ENCODE data around the gene CDAN1. TPM values are rescaled to one million over a fixed set of nuclear protein-coding genes. Genes with fewer than 3 reads are reported as not detected.
A peak's percentile ranks its signal among the peaks of the same experiment; 100 is the strongest.

The CDAN1 gene
- total RNA-seq, 1 experiment from 2014 or later = 16.4 TPM

DNA sequence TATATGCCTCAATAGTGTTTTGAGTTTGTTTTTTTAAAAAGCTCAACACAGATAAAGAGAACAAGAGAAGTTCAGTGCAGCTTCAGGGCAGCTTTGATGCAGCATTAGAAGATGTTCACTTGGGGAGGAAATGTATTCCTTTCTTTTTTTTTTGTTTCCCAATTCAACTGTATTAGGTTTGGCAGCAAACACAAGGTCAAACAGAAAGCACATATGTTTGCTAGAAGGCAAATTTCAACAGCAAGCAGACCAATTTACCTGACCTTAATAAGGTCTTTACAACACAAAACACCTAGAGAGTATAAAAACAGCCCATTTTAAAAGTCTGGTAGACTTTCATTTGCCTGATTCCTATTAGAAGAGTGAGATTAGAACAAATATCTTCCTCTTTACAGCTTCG is 7.3 kb upstream of the CDAN1 start (continued):
- TF ChIP-seq, protein P1, sequence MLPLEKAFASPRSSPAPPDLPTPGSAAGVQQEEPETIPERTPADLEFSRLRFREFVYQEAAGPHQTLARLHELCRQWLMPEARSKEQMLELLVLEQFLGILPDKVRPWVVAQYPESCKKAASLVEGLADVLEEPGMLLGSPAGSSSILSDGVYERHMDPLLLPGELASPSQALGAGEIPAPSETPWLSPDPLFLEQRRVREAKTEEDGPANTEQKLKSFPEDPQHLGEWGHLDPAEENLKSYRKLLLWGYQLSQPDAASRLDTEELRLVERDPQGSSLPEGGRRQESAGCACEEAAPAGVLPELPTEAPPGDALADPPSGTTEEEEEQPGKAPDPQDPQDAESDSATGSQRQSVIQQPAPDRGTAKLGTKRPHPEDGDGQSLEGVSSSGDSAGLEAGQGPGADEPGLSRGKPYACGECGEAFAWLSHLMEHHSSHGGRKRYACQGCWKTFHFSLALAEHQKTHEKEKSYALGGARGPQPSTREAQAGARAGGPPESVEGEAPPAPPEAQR (CRISPR knock-in tag; IDR thresholded peaks at IDR 0.05) = no peak
- no peak for TF ChIP-seq JUN (CRISPR knock-in tag; IDR thresholded peaks at IDR 0.05)
- TF ChIP-seq, protein P2, sequence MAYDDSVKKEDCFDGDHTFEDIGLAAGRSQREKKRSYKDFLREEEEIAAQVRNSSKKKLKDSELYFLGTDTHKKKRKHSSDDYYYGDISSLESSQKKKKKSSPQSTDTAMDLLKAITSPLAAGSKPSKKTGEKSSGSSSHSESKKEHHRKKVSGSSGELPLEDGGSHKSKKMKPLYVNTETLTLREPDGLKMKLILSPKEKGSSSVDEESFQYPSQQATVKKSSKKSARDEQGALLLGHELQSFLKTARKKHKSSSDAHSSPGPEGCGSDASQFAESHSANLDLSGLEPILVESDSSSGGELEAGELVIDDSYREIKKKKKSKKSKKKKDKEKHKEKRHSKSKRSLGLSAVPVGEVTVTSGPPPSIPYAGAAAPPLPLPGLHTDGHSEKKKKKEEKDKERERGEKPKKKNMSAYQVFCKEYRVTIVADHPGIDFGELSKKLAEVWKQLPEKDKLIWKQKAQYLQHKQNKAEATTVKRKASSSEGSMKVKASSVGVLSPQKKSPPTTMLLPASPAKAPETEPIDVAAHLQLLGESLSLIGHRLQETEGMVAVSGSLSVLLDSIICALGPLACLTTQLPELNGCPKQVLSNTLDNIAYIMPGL (CRISPR knock-in tag; IDR thresholded peaks at IDR 0.05) = no peak

DNA sequence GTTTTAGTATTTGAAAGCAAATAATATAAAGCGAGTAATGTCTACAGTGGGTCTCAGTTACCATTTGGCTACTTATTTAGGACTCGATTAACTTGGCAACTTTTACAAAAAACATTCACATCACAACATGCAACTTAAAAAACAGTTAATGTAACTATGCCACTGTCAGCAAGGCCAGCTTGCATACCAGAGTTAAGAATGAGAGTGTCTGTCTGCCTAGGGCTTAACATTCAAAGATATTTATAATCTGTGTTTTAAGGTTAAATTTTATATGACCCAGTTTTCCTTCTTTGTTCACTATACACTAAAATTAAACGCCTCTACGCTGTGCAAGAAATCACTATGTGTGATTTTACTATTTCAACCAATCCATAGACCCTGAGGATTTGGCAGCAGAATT is 5.2 kb upstream of the CDAN1 start:
- H3K27me3 Mint-ChIP-seq (ENCODE audit: low read depth) = no peaks in the 10 kb centered on the region
- ATAC-seq (no peak), DNase-seq (ENCODE audit: low spot score) (no peak)
- H3K4me1 Mint-ChIP-seq = no peaks in the 10 kb centered on the region
- ChIA-PET CTCF (interaction anchor here (0.6 kb wide), 1 partner anchor 800 kb away, joined by 3 read pairs; no protein-coding TSS in a partner anchor), POLR2A (no interaction called here)
- no peak for TF ChIP-seq CBFB (CRISPR knock-in tag; IDR thresholded peaks at IDR 0.05; ENCODE audit: low read depth)
- TF ChIP-seq CREB1 (CRISPR knock-in tag; IDR thresholded peaks at IDR 0.05) = no peak
- no peak for TF ChIP-seq ESRRA (CRISPR knock-in tag; IDR thresholded peaks at IDR 0.05; ENCODE audit: borderline replicate concordance)
- no peak for TF ChIP-seq FOXK1 (CRISPR knock-in tag; IDR thresholded peaks at IDR 0.05)
- TF ChIP-seq, protein P3, sequence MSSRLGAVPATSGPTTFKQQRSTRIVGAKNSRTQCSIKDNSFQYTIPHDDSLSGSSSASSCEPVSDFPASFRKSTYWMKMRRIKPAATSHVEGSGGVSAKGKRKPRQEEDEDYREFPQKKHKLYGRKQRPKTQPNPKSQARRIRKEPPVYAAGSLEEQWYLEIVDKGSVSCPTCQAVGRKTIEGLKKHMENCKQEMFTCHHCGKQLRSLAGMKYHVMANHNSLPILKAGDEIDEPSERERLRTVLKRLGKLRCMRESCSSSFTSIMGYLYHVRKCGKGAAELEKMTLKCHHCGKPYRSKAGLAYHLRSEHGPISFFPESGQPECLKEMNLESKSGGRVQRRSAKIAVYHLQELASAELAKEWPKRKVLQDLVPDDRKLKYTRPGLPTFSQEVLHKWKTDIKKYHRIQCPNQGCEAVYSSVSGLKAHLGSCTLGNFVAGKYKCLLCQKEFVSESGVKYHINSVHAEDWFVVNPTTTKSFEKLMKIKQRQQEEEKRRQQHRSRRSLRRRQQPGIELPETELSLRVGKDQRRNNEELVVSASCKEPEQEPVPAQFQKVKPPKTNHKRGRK (CRISPR knock-in tag; IDR thresholded peaks at IDR 0.05; ENCODE audit: borderline replicate concordance) = no peak
- H3K36me3 Mint-ChIP-seq = peaks cover 7% of the 10 kb centered on the region; the same call in 1 of the 2 replicates
- no peak overlapping the region for H3K27ac Mint-ChIP-seq
- H3K9me3 Mint-ChIP-seq = no peaks in the 10 kb centered on the region
- no peak overlapping the region for H3K4me3 Mint-ChIP-seq

DNA sequence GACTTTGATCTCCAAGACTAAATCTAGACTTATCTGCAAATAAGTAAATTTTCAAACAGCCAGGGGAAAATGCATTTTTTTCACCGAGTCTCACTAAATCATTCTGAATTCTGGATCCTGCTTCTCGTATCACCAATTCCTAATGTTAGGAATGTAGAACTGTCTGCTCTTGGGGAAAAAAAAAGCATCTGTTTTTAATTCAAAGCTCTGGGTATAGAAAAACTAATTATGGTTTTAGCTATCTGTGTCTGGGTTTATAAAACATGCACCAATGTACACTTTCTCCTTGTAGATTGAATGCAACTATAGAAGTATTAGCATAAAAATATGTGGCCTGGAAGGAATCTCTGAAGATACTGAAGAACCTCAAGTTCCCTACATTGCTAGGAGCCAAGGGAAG is 4.8 kb upstream of the CDAN1 start:
- ChIA-PET POLR2A (no interaction called here), CTCF (interaction anchor here (0.6 kb wide), 1 partner anchor 800 kb away, joined by 3 read pairs; no protein-coding TSS in a partner anchor)
- no peaks in the 10 kb centered on the region for H3K9me3 Mint-ChIP-seq
- H3K4me1 Mint-ChIP-seq = no peaks in the 10 kb centered on the region
- H3K36me3 Mint-ChIP-seq = peaks cover 7% of the 10 kb centered on the region; the same call in 1 of the 2 replicates
- DNase-seq (ENCODE audit: low spot score) (no peak), ATAC-seq (no peak)
- no peak for TF ChIP-seq CBFB (CRISPR knock-in tag; IDR thresholded peaks at IDR 0.05; ENCODE audit: low read depth)
- no peak for TF ChIP-seq ELF4 (CRISPR knock-in tag; IDR thresholded peaks at IDR 0.05; ENCODE audit: low read depth)
- peak overlapping the region; percentile 31; the same call in 1 of the 2 replicates for H3K27ac Mint-ChIP-seq
- no peaks in the 10 kb centered on the region for H3K27me3 Mint-ChIP-seq (ENCODE audit: low read depth)
- H3K4me3 Mint-ChIP-seq = no peak overlapping the region

DNA sequence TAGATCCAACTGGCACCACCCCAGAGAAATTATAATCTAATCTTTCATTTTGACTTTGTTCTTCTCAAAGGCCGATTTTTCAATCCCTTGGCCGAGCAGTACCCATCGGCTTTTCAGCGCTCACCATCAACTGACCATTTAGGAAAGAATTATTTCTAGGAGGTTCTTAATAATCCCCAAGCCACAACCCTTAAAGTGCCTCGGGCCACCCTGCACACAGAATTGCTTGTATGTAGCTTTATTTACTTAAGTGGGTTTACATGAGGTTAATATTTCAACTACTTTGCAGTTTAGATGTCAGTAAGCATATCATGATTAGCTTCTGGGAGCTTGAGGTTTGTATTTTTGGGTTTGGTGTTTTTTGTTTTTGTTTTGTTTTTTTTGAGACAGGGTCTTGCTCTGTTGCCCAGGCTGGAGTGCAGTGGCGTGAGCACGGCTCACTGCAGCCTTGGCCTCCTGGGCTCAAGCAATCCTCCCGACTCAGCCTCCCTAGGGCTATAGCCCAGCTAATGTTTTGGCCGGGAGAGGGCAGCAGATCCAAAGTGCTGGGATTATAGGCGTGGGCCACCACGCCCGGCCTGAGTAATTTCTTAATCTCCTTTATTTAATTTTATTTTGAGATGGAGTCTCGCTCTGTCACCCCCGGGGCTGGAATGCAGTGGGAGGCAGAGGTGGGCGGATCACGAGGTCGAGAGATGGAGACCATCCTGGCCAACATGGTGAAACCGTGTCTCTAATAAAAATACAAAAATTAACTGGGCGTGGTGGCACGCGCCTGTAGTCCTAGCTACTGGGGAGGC is 801 bp upstream of the CDAN1 start:
- H3K9me3 Mint-ChIP-seq = no peaks in the 10 kb centered on the region

More for the DNA sequence above, 801 bp upstream of the CDAN1 start:
- H3K27ac Mint-ChIP-seq = no peak overlapping the region
- DNase-seq (ENCODE audit: low spot score) (no peak), ATAC-seq (no peak)
- H3K4me3 Mint-ChIP-seq = peak overlapping the region; percentile 71
- no peaks in the 10 kb centered on the region for H3K27me3 Mint-ChIP-seq (ENCODE audit: low read depth)
- CTCF ChIA-PET = interaction anchor here (0.6 to 4.0 kb wide), 6 partner anchors 20 to 467 kb away, joined by 3 to 26 read pairs (median 4); no protein-coding TSS in a partner anchor
- POLR2A ChIA-PET = interaction anchor here (0.7 kb wide), 1 partner anchor 29 kb away, joined by 3 read pairs; no protein-coding TSS in a partner anchor
- H3K36me3 Mint-ChIP-seq = peaks cover 11% of the 10 kb centered on the region
- H3K4me1 Mint-ChIP-seq = peaks cover 3% of the 10 kb centered on the region; the same call in 1 of the 2 replicates
- TF ChIP-seq NFYB (CRISPR knock-in tag; conservative IDR thresholded peaks at IDR 0.05; ENCODE audit: low read depth) (no peak), GTF2I (CRISPR knock-in tag; conservative IDR thresholded peaks at IDR 0.05) (peak; percentile 89), ZNF121 (CRISPR knock-in tag; IDR thresholded peaks at IDR 0.05) (peak; percentile 94)
